ENCODE results near the gene SOWAHA.

DNA sequence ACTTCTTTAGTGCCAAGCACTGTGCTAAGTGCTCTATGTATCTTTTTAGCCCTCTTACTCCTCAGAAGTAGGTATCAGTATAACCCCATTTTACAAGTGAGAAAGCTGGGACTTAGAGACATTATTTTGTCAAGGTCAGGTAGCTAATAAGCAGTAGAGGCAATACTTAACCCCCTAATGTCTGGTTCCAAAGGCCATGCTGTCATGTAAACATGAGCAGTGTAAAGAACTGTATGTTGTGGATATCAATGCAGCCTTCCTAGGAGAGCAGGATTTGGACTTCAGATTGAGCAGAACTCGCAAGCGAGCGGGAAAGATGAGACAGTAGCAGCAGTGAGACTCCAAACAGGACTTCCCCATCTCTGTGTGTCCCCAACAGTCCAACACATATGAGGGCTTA lies 21.0 kb downstream of the SOWAHA start:
- TF ChIP-seq POLR2A (IDR thresholded peaks at IDR 0.05; ENCODE audit: low read length) (no peak), GATA1 (IDR thresholded peaks at IDR 0.05; ENCODE audit: low read depth, low read length) (no peak)
